ENCODE data around the gene PSEN1. TPM values are rescaled to one million over a fixed set of nuclear protein-coding genes. Genes with fewer than 3 reads are reported as not detected.

Gene PSEN1
- polyA plus RNA-seq, 1 donor (not counting 4 experiments of a cell fraction or from before 2014, with no cell fraction given), result 32.6 TPM

DNA sequence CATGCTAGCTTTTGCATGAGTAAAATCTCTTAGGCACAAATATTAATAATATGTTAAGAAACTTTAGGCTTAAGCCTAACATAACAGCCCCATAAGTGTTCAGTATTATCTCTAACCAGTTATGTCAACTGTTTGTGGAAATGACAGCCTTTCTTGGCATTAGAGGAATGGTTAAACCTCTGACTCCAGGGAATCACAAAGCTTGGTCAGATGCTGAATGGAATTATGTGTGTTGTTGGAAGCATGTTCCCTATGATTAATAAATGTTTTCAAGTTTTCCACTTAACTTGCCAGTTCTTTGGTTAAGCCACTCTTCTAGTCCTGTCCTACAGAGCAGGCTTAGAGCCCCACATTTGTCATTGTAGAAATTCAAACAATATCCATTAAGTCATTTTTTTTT, 17.0 kb downstream of the PSEN1 start:
- H3K9me3 ChIP-seq (ENCODE audit: control insufficient read depth, low read depth, low read length), result no peaks in the 10 kb centered on the region
- H3K79me2 ChIP-seq (ENCODE audit: control insufficient read depth, insufficient read depth, low read length), result peaks cover 3% of the 10 kb centered on the region
- no peak overlapping the region for H2AFZ ChIP-seq (ENCODE audit: control insufficient read depth, low read length)
- H3K36me3 ChIP-seq (ENCODE audit: control insufficient read depth in 2 of 2, extremely low read depth in 1 of 2, insufficient read depth in 2 of 2, low read length in 2 of 2), result peaks cover 7 to 10% of the 10 kb centered on the region in 2 experiments
- H3K9me1 ChIP-seq (ENCODE audit: control insufficient read depth, extremely low read depth, insufficient read depth, low read length), result no peaks in the 10 kb centered on the region
- no peak overlapping the region for H3K9ac ChIP-seq (ENCODE audit: control insufficient read depth, extremely low read depth, insufficient read depth, low read length)
- no peak overlapping the region for H3K27ac ChIP-seq (ENCODE audit: control insufficient read depth, insufficient read depth, low read length)
- no peak for DNase-seq (ENCODE audit: low read depth, low spot score)
- no peaks in the 10 kb centered on the region for H4K20me1 ChIP-seq (ENCODE audit: control insufficient read depth, extremely low read depth, insufficient read depth, low read length)
- dilution Hi-C loops (cut with MboI; ENCODE audit: extremely low pct_ligation_motif_present, low sequenced_read_pairs), result no loop called here
- TF ChIP-seq EZH2 (IDR thresholded peaks at IDR 0.05; ENCODE audit: low read length) (no peak), CTCF (optimal IDR thresholded peaks at IDR 0.05 in 1 of 3, IDR thresholded peaks at IDR 0.05 in 1 of 3, conservative IDR thresholded peaks at IDR 0.05 in 1 of 3; ENCODE audit: extremely low read depth in 1 of 3, insufficient read depth in 2 of 3, low read length in 3 of 3) (no peak)
- H3K4me3 ChIP-seq (ENCODE audit: control insufficient read depth in 2 of 3, extremely low read depth in 1 of 3, insufficient read depth in 2 of 3, low read depth in 1 of 3, low read length in 3 of 3), result no peak overlapping the region
- no peak for FAIRE-seq
- H3K27me3 ChIP-seq (ENCODE audit: control insufficient read depth, extremely low read depth, insufficient read depth, low read length), result no peaks in the 10 kb centered on the region
- no peaks in the 10 kb centered on the region for H3K4me1 ChIP-seq (ENCODE audit: control insufficient read depth, extremely low read depth, insufficient read depth, low read length)
- no peak overlapping the region for H3K4me2 ChIP-seq (ENCODE audit: control insufficient read depth, extremely low read depth, insufficient read depth, low read depth, low read length)

GRCh38 chr14:73162251-73162650, 25.9 kb downstream of the PSEN1 start:
- dilution Hi-C loops (cut with MboI; ENCODE audit: extremely low pct_ligation_motif_present, low sequenced_read_pairs), result no loop called here
- Histone ChIP-seq H3K27ac (ENCODE audit: control insufficient read depth, insufficient read depth, low read length) (no peak overlapping the region), H3K4me2 (ENCODE audit: control insufficient read depth, extremely low read depth, insufficient read depth, low read depth, low read length) (no peak overlapping the region), H2AFZ (ENCODE audit: control insufficient read depth, low read length) (no peak overlapping the region), H3K9me3 (ENCODE audit: control insufficient read depth, low read depth, low read length) (no peaks in the 10 kb centered on the region), H4K20me1 (ENCODE audit: control insufficient read depth, extremely low read depth, insufficient read depth, low read length) (no peaks in the 10 kb centered on the region), H3K4me3 (ENCODE audit: control insufficient read depth in 2 of 3, extremely low read depth in 1 of 3, insufficient read depth in 2 of 3, low read depth in 1 of 3, low read length in 3 of 3) (no peak overlapping the region), H3K9ac (ENCODE audit: control insufficient read depth, extremely low read depth, insufficient read depth, low read length) (no peak overlapping the region), H3K36me3 (ENCODE audit: control insufficient read depth in 2 of 2, extremely low read depth in 1 of 2, insufficient read depth in 2 of 2, low read length in 2 of 2) (peaks cover 0 to 14% of the 10 kb centered on the region in 2 experiments), H3K79me2 (ENCODE audit: control insufficient read depth, insufficient read depth, low read length) (no peaks in the 10 kb centered on the region), H3K9me1 (ENCODE audit: control insufficient read depth, extremely low read depth, insufficient read depth, low read length) (no peaks in the 10 kb centered on the region), H3K4me1 (ENCODE audit: control insufficient read depth, extremely low read depth, insufficient read depth, low read length) (peaks cover 6% of the 10 kb centered on the region), H3K27me3 (ENCODE audit: control insufficient read depth, extremely low read depth, insufficient read depth, low read length) (no peaks in the 10 kb centered on the region)
- DNase-seq (ENCODE audit: low read depth, low spot score), result no peak
- TF ChIP-seq CTCF (optimal IDR thresholded peaks at IDR 0.05 in 1 of 3, IDR thresholded peaks at IDR 0.05 in 1 of 3, conservative IDR thresholded peaks at IDR 0.05 in 1 of 3; ENCODE audit: extremely low read depth in 1 of 3, insufficient read depth in 2 of 3, low read length in 3 of 3) (no peak), EZH2 (IDR thresholded peaks at IDR 0.05; ENCODE audit: low read length) (no peak)
- FAIRE-seq, result no peak
